Adrenal gland (tissue), 5 donors: ENCODE results near the gene MBNL1.

Experiments
- POLR2A ChIP-seq, 2 donors: fragments of 450-650 bp; IDR thresholded peaks; one replicate each; pipeline ENCODE4 v1.6.1; 2017; ENCODE audit warnings: antibody characterized with exemption in 2 of 2, mild to moderate bottlenecking in 2 of 2, moderate library complexity in 1 of 2
- TF ChIP-seq, protein P1 (sequence below), 6 experiments: fragments of 450-650 bp in 4 of 6; fragments of 200-600 bp in 2 of 6; sonication (generic) in 1 of 6; IDR thresholded peaks; 1 replicate in 5 of 6; 2 replicates in 1 of 6; pipeline versions ENCODE4 v1.5.1 to v1.8.0; 2016 to 2021; ENCODE audit warnings: antibody characterized with exemption in 6 of 6, mild to moderate bottlenecking in 2 of 6, moderate library complexity in 1 of 6
- donor health status: DM: no; HTN: no; CAD: no.

DNA sequence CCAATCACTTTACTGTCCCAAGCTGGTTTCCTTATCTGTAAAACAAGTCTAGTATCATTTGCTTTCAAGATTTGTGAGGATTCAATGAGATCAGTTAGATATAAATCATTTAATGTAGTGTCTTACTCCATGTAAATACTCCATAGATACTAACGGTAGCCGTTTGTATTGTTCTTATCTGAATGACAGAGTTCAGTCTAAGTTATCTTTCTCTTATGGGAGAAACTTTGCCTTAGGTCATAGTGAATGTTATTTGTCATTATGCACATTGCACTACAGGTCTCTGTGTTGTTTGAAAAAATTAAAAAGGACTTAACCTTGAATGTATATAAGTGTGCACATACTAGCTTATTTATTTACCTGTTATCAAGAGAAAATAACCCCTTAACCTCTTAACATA, 44.7 kb downstream of the MBNL1 start:
- TF ChIP-seq, protein P1, sequence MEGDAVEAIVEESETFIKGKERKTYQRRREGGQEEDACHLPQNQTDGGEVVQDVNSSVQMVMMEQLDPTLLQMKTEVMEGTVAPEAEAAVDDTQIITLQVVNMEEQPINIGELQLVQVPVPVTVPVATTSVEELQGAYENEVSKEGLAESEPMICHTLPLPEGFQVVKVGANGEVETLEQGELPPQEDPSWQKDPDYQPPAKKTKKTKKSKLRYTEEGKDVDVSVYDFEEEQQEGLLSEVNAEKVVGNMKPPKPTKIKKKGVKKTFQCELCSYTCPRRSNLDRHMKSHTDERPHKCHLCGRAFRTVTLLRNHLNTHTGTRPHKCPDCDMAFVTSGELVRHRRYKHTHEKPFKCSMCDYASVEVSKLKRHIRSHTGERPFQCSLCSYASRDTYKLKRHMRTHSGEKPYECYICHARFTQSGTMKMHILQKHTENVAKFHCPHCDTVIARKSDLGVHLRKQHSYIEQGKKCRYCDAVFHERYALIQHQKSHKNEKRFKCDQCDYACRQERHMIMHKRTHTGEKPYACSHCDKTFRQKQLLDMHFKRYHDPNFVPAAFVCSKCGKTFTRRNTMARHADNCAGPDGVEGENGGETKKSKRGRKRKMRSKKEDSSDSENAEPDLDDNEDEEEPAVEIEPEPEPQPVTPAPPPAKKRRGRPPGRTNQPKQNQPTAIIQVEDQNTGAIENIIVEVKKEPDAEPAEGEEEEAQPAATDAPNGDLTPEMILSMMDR (IDR thresholded peaks at IDR 0.05), result no peak
- TF ChIP-seq POLR2A (IDR thresholded peaks at IDR 0.05), result no peak
